CD4-positive, alpha-beta T cell treated with Interleukin-10 for 1 hour (primary cell): Measurements from ENCODE around the gene DUSP22.

Source experiments
- DNase-seq: peaks from one replicate; pipeline ENCODE4 v3.0.0-alpha.2; 2020

Gene DUSP22

DNA sequence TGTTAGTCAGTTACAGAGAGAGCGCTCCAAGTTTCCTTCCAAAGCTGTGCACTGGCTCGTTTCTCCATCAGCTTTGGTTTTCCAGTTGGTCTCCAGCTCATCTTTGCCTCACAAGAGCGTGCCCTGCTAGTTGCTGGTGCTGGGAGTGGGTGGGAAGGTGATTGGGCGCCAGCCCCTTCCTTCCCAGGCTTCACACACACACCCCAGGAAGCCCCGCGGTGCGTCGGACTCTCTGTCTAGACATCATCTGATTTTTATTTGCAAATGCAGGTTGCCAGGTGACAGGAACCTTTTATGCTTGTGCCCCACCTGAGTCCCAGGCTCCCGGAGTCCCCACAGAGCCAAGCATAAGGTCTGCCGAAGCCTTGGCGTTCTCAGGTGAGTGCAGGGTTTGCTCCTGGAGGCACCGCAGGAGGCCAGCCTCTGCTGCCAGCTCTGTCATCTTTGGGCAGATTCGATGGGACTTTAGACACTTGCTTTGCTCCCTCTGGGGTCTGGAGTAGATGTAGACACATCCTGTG lies 106.3 kb downstream of the DUSP22 start:
- DNase-seq = no peak

DNA sequence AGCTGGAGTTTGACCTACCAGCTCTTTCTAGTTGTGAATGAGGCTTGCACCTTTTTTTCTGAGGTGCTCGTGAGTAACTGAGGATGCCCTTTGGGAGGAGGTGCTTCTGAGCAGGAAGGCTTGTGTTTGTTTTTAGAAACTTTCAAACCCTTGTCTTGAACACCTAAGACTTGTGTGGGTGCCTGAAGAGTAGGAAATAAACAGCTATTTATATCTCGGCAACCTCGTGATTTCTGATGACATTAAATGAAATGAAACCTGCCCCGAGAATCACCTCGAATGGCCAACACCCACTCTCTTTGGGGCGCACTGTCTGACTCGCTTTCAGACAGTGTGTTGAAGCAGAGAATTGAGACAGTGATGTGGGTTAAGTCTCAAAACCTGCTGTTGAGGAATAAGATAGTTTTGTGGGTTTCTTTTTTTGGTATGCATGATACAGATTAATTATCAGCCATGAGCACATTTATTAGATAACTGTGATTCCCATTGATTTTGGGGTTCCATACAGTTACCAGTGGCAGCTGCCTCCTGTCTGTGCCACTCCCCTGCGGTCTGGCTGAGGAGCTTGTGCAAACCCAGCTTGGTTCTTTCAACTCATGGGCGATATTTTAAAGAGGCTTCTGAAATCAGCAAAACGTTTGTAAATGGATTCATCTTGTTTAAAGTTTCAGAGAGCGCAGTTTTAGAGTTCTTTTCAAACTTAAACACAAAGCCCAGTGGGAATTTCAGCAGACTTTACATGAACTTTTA lies 107.7 kb downstream of the DUSP22 start:
- DNase-seq = peak; percentile 44

DNA sequence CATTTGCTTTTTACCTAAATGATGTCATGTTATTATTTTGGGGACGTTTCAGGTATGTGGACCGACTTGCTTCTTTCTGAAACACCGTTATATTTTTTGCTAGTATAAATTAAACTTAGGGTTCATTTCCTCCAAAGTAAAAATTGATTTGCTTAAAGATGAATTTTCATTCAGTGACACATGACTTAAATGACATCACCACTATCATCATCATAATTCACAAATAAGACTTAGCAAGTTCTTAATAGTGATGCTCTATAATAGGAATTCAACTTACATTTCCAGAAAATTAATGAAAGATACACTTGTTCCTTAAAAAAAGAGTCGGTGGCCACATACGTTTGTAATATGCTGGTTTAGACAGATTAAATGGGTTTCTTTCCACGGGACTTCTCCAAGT lies 108.5 kb downstream of the DUSP22 start:
- no peak for DNase-seq
